ENCODE data around the gene DLK2.
"Not testable (repeated sequence)": the region's sequence is repeated elsewhere in the genome, so short reads cannot be mapped to it uniquely, and the experiment has no call there.

Gene DLK2

GRCh38 chr6:43425083-43425482, 30.3 kb downstream of the DLK2 start:
- DNase-seq, result not testable (repeated sequence)

- DNase-seq, result no peak
Measured at GRCh38 chr6:43421831-43422230, 33.5 kb downstream of the DLK2 start.

GRCh38 chr6:43420012-43420709, 35.2 kb downstream of the DLK2 start:
- DNase-seq, result no peak

- DNase-seq, result no peak
Measured at GRCh38 chr6:43416935-43417334, 38.4 kb downstream of the DLK2 start.

GRCh38 chr6:43415275-43415674, 40.1 kb downstream of the DLK2 start:
- not testable (repeated sequence) for DNase-seq

- DNase-seq, result no peak
Measured at GRCh38 chr6:43413002-43413401, 42.3 kb downstream of the DLK2 start.

GRCh38 chr6:43412541-43412940, 42.8 kb downstream of the DLK2 start:
- DNase-seq, result no peak

GRCh38 chr6:43410776-43411175, 44.6 kb downstream of the DLK2 start:
- DNase-seq, result not testable (repeated sequence)

- no peak for DNase-seq
Measured at GRCh38 chr6:43408259-43408658, 47.1 kb downstream of the DLK2 start.

DNA sequence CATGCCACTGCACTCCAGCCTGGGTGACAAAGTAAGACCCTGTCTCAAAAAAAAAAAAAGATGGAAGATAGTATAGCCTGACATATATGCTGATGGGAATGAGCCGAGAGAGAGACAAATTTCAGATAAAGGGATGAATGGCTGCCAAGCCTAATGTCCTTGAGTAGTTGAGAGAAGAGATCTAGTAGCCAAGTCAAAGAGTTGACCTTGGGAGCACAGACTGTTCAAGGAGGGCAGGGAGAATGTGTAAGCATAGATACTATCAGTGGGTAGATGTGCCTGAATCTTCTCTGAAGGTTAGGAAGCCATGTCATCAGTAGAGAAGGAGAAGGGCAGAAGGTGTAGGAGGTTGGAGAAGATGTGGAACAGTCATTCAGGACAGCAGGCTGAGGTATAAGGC, 48.1 kb downstream of the DLK2 start:
- DNase-seq, result no peak

- DNase-seq, result no peak
Measured at GRCh38 chr6:43405354-43405753, 50.0 kb downstream of the DLK2 start.

DNA sequence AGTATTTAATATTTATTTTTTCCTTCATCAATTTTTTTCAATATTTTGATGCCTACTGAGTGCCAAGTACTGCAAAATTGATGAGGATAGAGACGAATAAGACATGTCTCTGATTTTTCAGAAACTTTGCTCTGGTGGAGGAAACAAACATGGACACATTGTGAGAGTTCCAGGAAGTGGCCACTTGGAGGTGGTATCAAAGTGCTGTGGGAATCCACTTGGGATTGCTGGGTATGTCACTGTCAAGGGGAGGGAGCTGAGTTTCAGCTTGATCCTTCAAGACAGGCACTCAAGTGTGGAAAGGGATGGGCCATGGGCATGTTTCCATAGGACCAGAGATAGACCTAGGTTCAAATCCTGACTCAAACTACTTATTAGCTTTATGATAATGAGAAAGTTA, 52.5 kb downstream of the DLK2 start:
- no peak for DNase-seq

DNA sequence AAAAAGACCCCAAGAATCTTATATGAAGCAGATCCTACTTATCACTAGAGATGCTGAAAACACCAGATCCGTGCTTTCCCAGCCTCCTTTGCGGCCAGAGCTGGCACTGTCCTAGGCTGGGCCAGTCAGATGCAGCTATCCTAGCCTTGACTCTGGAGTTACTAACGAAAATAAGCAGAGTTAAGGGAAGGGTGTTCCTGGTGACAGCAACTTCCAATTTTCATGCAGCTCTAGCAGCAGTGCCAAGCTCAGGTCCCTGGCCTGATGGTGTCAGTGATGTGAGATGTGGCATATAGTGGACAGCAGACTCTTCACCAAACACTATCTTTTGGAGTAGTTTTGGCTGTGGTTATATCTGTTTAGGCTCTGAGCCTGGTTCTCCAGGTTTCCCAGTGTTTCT, 53.6 kb downstream of the DLK2 start:
- no peak for DNase-seq
